HepG2 (cell line): Measurements from ENCODE around the gene PYCR2. TPM values are rescaled to one million over a fixed set of nuclear protein-coding genes. Genes with fewer than 3 reads are reported as not detected.
A peak's percentile ranks its signal among the peaks of the same experiment; 100 is the strongest.

ENCODE experiments used
- BORCS8-MEF2B ChIP-seq: sonication (generic); formaldehyde crosslinking; IDR thresholded peaks from 2 replicates; pipeline ENCODE4 v1.8.0; 2022; ENCODE audit warnings: mild to moderate bottlenecking, missing genetic modification reagents
- CREB3 ChIP-seq: sonication (generic); formaldehyde crosslinking; IDR thresholded peaks from 2 replicates; pipeline ENCODE4 v1.5.0; 2020; ENCODE audit warnings: missing genetic modification reagents
- HIC2 ChIP-seq: sonication (generic); formaldehyde crosslinking; IDR thresholded peaks from 2 replicates; pipeline ENCODE4 v1.9.0; 2022; ENCODE audit warnings: low read depth, missing genetic modification reagents
- HOXA5 ChIP-seq: sonication (generic); formaldehyde crosslinking; IDR thresholded peaks from 2 replicates; pipeline ENCODE4 v1.4.0; 2020; ENCODE audit warnings: missing genetic modification reagents
- KLF16 ChIP-seq, 2 experiments: sonication (generic) in 1 of 2; formaldehyde crosslinking in 1 of 2; IDR thresholded peaks; 2 replicates each; pipeline versions ENCODE4 v1.6.1 to v1.8.0; 2016 to 2023; ENCODE audit warnings: missing genetic modification reagents in 2 of 2, missing compliant biosample characterization in 1 of 2
- MED13 ChIP-seq: sonication (generic); formaldehyde crosslinking; IDR thresholded peaks from 2 replicates; pipeline ENCODE4 v1.5.0; 2020; ENCODE audit warnings: missing genetic modification reagents
- PAX8 ChIP-seq: sonication (generic); formaldehyde crosslinking; IDR thresholded peaks from 2 replicates; pipeline ENCODE4 v1.8.0; 2022; ENCODE audit warnings: mild to moderate bottlenecking, missing genetic modification reagents, borderline replicate concordance
- PCBP2 ChIP-seq: fragments of 200-400 bp; formaldehyde crosslinking; optimal IDR thresholded peaks from 2 replicates; pipeline ENCODE3; 2018; ENCODE audit warnings: low read length, low read depth; ENCODE audit not compliant: poor library complexity, severe bottlenecking
- POLR2AphosphoS5 ChIP-seq: IDR thresholded peaks from 2 replicates; pipeline ENCODE4 v1.6.1; 2012; ENCODE audit warnings: low read depth, low read length
- TFAP4 ChIP-seq: sonication (generic); IDR thresholded peaks from 2 replicates; pipeline ENCODE4 v1.6.1; 2016; ENCODE audit warnings: low read depth, borderline replicate concordance
- TP53 ChIP-seq: sonication (generic); formaldehyde crosslinking; conservative IDR thresholded peaks from 2 replicates; pipeline ENCODE4 v1.4.0; 2020; ENCODE audit warnings: missing genetic modification reagents
- ZBTB2 ChIP-seq: sonication (generic); formaldehyde crosslinking; IDR thresholded peaks from 2 replicates; pipeline ENCODE4 v1.8.0; 2022; ENCODE audit warnings: low read depth, missing genetic modification reagents
- ZFP37 ChIP-seq: sonication (generic); formaldehyde crosslinking; IDR thresholded peaks from 2 replicates; pipeline ENCODE4 v1.4.0; 2020; ENCODE audit warnings: missing genetic modification reagents, borderline replicate concordance
- ZFP90 ChIP-seq: sonication (generic); formaldehyde crosslinking; IDR thresholded peaks from 2 replicates; pipeline ENCODE4 v1.8.0; 2022; ENCODE audit warnings: missing genetic modification reagents, mild to moderate bottlenecking, inconsistent platforms, borderline replicate concordance
- ZNF709 ChIP-seq: sonication (generic); formaldehyde crosslinking; IDR thresholded peaks from 2 replicates; pipeline ENCODE4 v1.5.0; 2020; ENCODE audit warnings: mild to moderate bottlenecking, missing genetic modification reagents
- polyA plus RNA-seq, 8 experiments: library from polyadenylated mRNA; depleted of rRNA in 3 of 8; stranded (reverse) in 7 of 8; unstranded in 1 of 8; fragments of >200 nt; fragmentation: Illumina TruSeq in 4 of 8; extraction: Trizol in 4 of 8; gene quantifications; 2 replicates each; pipeline versions ENCODE4 v1.2.1 to v1.2.3, GENCODE V29; 2011 to 2016; ENCODE audit warnings: low read depth in 4 of 8, missing spikeins in 1 of 8, mixed read lengths in 1 of 8; ENCODE audit not compliant: insufficient read depth in 1 of 8
- total RNA-seq, 5 experiments: library from RNA; depleted of rRNA; stranded (reverse); fragments of >200 nt; fragmentation: Illumina TruSeq; extraction: Trizol; gene quantifications; 2 replicates each; pipeline ENCODE4 v1.2.3, GENCODE V29; 2016; ENCODE audit warnings: low read depth in 1 of 5
- TF ChIP-seq, protein P1 (sequence below): IDR thresholded peaks from 2 replicates; pipeline ENCODE4 v1.6.1; 2018; ENCODE audit warnings: missing genetic modification reagents
- TF ChIP-seq, protein P2 (sequence below): sonication (generic); formaldehyde crosslinking; conservative IDR thresholded peaks from 2 replicates; pipeline ENCODE4 v1.4.0; 2020; ENCODE audit warnings: missing genetic modification reagents

PYCR2 gene
- total and polyA plus RNA-seq, 2 of the 13 experiments (the other 11 are each of a cell fraction or from before 2014, with no cell fraction given), result 47.2 to 47.8 TPM

- no peak for TF ChIP-seq MED13 (CRISPR knock-in tag)
- TF ChIP-seq, protein P1, sequence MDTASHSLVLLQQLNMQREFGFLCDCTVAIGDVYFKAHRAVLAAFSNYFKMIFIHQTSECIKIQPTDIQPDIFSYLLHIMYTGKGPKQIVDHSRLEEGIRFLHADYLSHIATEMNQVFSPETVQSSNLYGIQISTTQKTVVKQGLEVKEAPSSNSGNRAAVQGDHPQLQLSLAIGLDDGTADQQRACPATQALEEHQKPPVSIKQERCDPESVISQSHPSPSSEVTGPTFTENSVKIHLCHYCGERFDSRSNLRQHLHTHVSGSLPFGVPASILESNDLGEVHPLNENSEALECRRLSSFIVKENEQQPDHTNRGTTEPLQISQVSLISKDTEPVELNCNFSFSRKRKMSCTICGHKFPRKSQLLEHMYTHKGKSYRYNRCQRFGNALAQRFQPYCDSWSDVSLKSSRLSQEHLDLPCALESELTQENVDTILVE (CRISPR knock-in tag), result no peak
- no peak for TF ChIP-seq ZNF709 (CRISPR knock-in tag)
- TF ChIP-seq PCBP2, result no peak
- TF ChIP-seq ZFP90 (CRISPR knock-in tag), result 0 out of 2 replicates have a peak, but pooled peaks have one; percentile 38
- no peak for TF ChIP-seq ZBTB2
- TF ChIP-seq CREB3 (CRISPR knock-in tag), result no peak
- TF ChIP-seq POLR2AphosphoS5, result no peak
- no peak for TF ChIP-seq HIC2 (CRISPR knock-in tag)
- TF ChIP-seq, protein P2, sequence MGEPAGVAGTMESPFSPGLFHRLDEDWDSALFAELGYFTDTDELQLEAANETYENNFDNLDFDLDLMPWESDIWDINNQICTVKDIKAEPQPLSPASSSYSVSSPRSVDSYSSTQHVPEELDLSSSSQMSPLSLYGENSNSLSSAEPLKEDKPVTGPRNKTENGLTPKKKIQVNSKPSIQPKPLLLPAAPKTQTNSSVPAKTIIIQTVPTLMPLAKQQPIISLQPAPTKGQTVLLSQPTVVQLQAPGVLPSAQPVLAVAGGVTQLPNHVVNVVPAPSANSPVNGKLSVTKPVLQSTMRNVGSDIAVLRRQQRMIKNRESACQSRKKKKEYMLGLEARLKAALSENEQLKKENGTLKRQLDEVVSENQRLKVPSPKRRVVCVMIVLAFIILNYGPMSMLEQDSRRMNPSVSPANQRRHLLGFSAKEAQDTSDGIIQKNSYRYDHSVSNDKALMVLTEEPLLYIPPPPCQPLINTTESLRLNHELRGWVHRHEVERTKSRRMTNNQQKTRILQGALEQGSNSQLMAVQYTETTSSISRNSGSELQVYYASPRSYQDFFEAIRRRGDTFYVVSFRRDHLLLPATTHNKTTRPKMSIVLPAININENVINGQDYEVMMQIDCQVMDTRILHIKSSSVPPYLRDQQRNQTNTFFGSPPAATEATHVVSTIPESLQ (CRISPR knock-in tag), result no peak
- no peak for TF ChIP-seq TP53 (CRISPR knock-in tag)
- no peak for TF ChIP-seq KLF16 (CRISPR knock-in tag; IDR thresholded peaks at IDR 0.05)
- no peak for TF ChIP-seq PAX8
- TF ChIP-seq ZFP37 (CRISPR knock-in tag), result no peak
- TF ChIP-seq TFAP4, result no peak
- TF ChIP-seq BORCS8-MEF2B (CRISPR knock-in tag), result no peak
- 0 out of 2 replicates have a peak, but pooled peaks have one; percentile 35 for TF ChIP-seq HOXA5 (CRISPR knock-in tag)
These were observed 12.6 kb downstream of the PYCR2 start (continued) for GRCh38 chr1:225911191-225912130.
